GM23338 (cell line): ENCODE results near the gene IGSF6. TPM values are rescaled to one million over a fixed set of nuclear protein-coding genes. Genes with fewer than 3 reads are reported as not detected.

Source experiments
- ATAC-seq: fragments of 200-7000 bp; cut with Tn5 transposase; 3 replicates; pipeline ENCODE4 v1.9.1; 2020
- DNase-seq: peaks from one replicate; pipeline ENCODE4 v3.0.0-alpha.2; 2015; ENCODE audit warnings: low spot score
- H2AFZ ChIP-seq: fragments of 200-600 bp; sonication (generic); 2 replicates; pipeline ENCODE4 v1.8.0; 2016; ENCODE audit warnings: antibody characterized with exemption, mild to moderate bottlenecking, moderate library complexity
- H3F3A ChIP-seq: fragments of 200-600 bp; sonication (generic); replicated peaks from 2 replicates; pipeline ENCODE4 v1.8.0; 2017; ENCODE audit warnings: antibody characterized with exemption, mixed run types, low read depth
- H3K27ac ChIP-seq: fragments of 200-600 bp; sonication (generic); 2 replicates; pipeline ENCODE4 v1.6.1; 2016; ENCODE audit warnings: low read depth
- H3K27me3 ChIP-seq: fragments of 200-600 bp; sonication (generic); 2 replicates; pipeline ENCODE4 v1.8.0; 2016; ENCODE audit warnings: mild to moderate bottlenecking, mixed run types, moderate library complexity; ENCODE audit not compliant: insufficient read depth
- H3K36me3 ChIP-seq: fragments of 200-600 bp; sonication (generic); 2 replicates; pipeline ENCODE4 v1.8.0; 2016; ENCODE audit warnings: mild to moderate bottlenecking; ENCODE audit not compliant: insufficient read depth
- H3K4me1 ChIP-seq: fragments of 200-600 bp; sonication (generic); 2 replicates; pipeline ENCODE4 v1.8.0; 2016; ENCODE audit warnings: mild to moderate bottlenecking, moderate library complexity; ENCODE audit not compliant: insufficient read depth
- H3K4me2 ChIP-seq: fragments of 200-600 bp; sonication (generic); 2 replicates; pipeline ENCODE4 v1.7.1; 2017; ENCODE audit warnings: mixed run types
- H3K4me3 ChIP-seq: fragments of 200-600 bp; sonication (generic); 2 replicates; pipeline ENCODE4 v1.6.1; 2016; ENCODE audit warnings: mixed run types
- H3K79me2 ChIP-seq: fragments of 200-600 bp; sonication (generic); replicated peaks from 2 replicates; pipeline ENCODE4 v1.8.0; 2017; ENCODE audit warnings: mild to moderate bottlenecking; ENCODE audit not compliant: insufficient read depth
- H3K9me2 ChIP-seq: fragments of 200-600 bp; sonication (generic); 2 replicates; pipeline ENCODE4 v1.8.0; 2017; ENCODE audit not compliant: insufficient read depth
- H4K20me1 ChIP-seq: fragments of 200-600 bp; sonication (generic); replicated peaks from 2 replicates; pipeline ENCODE4 v1.8.0; 2017; ENCODE audit warnings: mild to moderate bottlenecking; ENCODE audit not compliant: insufficient read depth
- H3K27ac Mint-ChIP-seq: 2 replicates; pipeline ENCODE4 v1.8.0; 2020; ENCODE audit warnings: inconsistent platforms, mild to moderate bottlenecking, moderate library complexity, mixed read lengths
- H3K27me3 Mint-ChIP-seq: 3 replicates; pipeline ENCODE4 v1.8.0; 2022; ENCODE audit warnings: low read depth, mild to moderate bottlenecking, moderate library complexity, mixed read lengths, inconsistent platforms; ENCODE audit not compliant: insufficient read depth, poor library complexity
- H3K36me3 Mint-ChIP-seq: 3 replicates; pipeline ENCODE4 v1.8.0; 2021; ENCODE audit warnings: low read depth, mild to moderate bottlenecking, inconsistent platforms, moderate library complexity, mixed read lengths
- H3K4me1 Mint-ChIP-seq: 3 replicates; pipeline ENCODE4 v1.8.0; 2020; ENCODE audit warnings: mild to moderate bottlenecking, inconsistent platforms, mixed read lengths
- H3K4me3 Mint-ChIP-seq: 3 replicates; pipeline ENCODE4 v1.8.0; 2021; ENCODE audit warnings: moderate library complexity, mild to moderate bottlenecking, inconsistent platforms, mixed read lengths
- H3K9me3 Mint-ChIP-seq: 3 replicates; pipeline ENCODE4 v1.8.0; 2020; ENCODE audit warnings: moderate library complexity, mild to moderate bottlenecking, inconsistent platforms, mixed read lengths
- CREB1 ChIP-seq: fragments of 250-450 bp; sonication (Bioruptor Pico); IDR thresholded peaks from 2 replicates; pipeline ENCODE4 v1.5.0; 2020; ENCODE audit warnings: low read depth, mild to moderate bottlenecking, moderate library complexity
- CTCF ChIP-seq, 2 experiments: fragments of 200-600 bp in 1 of 2; sonication (generic) in 1 of 2; conservative IDR thresholded peaks; 2 replicates each; pipeline versions ENCODE4 v1.5.1 to v1.6.1; 2016 to 2017; ENCODE audit warnings: antibody characterized with exemption in 2 of 2, low read depth in 2 of 2, mild to moderate bottlenecking in 2 of 2, moderate library complexity in 1 of 2
- ETS1 ChIP-seq: IDR thresholded peaks from 2 replicates; pipeline ENCODE4 v1.6.1; 2016; ENCODE audit warnings: antibody characterized with exemption
- EZH2 ChIP-seq: fragments of 200-600 bp; sonication (generic); IDR thresholded peaks from one replicate; pipeline ENCODE4 v1.8.0; 2017; ENCODE audit warnings: antibody characterized with exemption, mild to moderate bottlenecking, low read depth; ENCODE audit not compliant: unreplicated experiment
- EZH2phosphoT487 ChIP-seq: fragments of 200-600 bp; sonication (generic); IDR thresholded peaks from one replicate; pipeline ENCODE4 v1.8.1; 2018; ENCODE audit warnings: antibody characterized with exemption; ENCODE audit not compliant: unreplicated experiment
- REST ChIP-seq: IDR thresholded peaks from one replicate; pipeline ENCODE4 v1.6.1; 2018; ENCODE audit warnings: antibody characterized with exemption; ENCODE audit not compliant: unreplicated experiment
- STAT1 ChIP-seq: IDR thresholded peaks from one replicate; pipeline ENCODE4 v1.6.1; 2016; ENCODE audit warnings: antibody characterized with exemption; ENCODE audit not compliant: unreplicated experiment
- ZNF114 ChIP-seq: fragments of 250-450 bp; sonication (Bioruptor Pico); IDR thresholded peaks from 2 replicates; pipeline ENCODE4 v1.5.0; 2020; ENCODE audit warnings: mild to moderate bottlenecking, moderate library complexity
- ZNF331 ChIP-seq: fragments of 250-450 bp; sonication (Bioruptor Pico); IDR thresholded peaks from 2 replicates; pipeline ENCODE4 v1.5.0; 2020; ENCODE audit warnings: low read depth, mild to moderate bottlenecking, moderate library complexity
- ZNF462 ChIP-seq: fragments of 250-450 bp; sonication (Bioruptor Pico); IDR thresholded peaks from 2 replicates; pipeline ENCODE4 v1.5.0; 2020; ENCODE audit warnings: mild to moderate bottlenecking, moderate library complexity
- polyA plus RNA-seq: library from polyadenylated mRNA; unstranded; fragments of >200 nt; fragmentation: Nextera tagmentation; extraction: Ambion mirVana; gene quantifications from 2 replicates; pipeline ENCODE4 v1.2.1, GENCODE V29; 2016
- total RNA-seq: library from RNA; depleted of rRNA; stranded (reverse); fragments of >200 nt; shearing (Covaris generic); gene quantifications from 2 replicates; pipeline ENCODE4 v1.2.3, GENCODE V29; 2014

IGSF6 gene
- total and polyA plus RNA-seq, 2 experiments from 2014 or later, result 0.19 TPM; not detected in 1

GRCh38 chr16:21598701-21599121 lies 53.7 kb downstream of the IGSF6 start (continued):
- TF ChIP-seq REST (no peak), ETS1 (no peak), ZNF331 (CRISPR knock-in tag) (no peak), ZNF114 (CRISPR knock-in tag) (no peak), STAT1 (no peak), EZH2 (no peak), EZH2phosphoT487 (no peak), CTCF (conservative IDR thresholded peaks at IDR 0.05; ENCODE audit: low read depth in 2 of 2) (no peak), CREB1 (CRISPR knock-in tag) (no peak)

- peak overlapping the region; percentile 92 for H3K4me3 Mint-ChIP-seq
- peaks cover 25% of the 10 kb centered on the region for H3K4me1 Mint-ChIP-seq
- no peak for ATAC-seq
- H4K20me1 ChIP-seq, result peaks cover 16% of the 10 kb centered on the region; the same call in 1 of the 2 replicates
- DNase-seq, result no peak
- H3K4me3 ChIP-seq, result peak overlapping the region; percentile 94
- H3K27ac Mint-ChIP-seq, result peak overlapping the region; percentile 94
- no peaks in the 10 kb centered on the region for H3F3A ChIP-seq
- no peaks in the 10 kb centered on the region for H3K36me3 Mint-ChIP-seq
- no peak overlapping the region for H3K27ac ChIP-seq
- no peaks in the 10 kb centered on the region for H3K36me3 ChIP-seq
- no peaks in the 10 kb centered on the region for H3K9me3 Mint-ChIP-seq
- peaks cover 3% of the 10 kb centered on the region for H3K27me3 Mint-ChIP-seq
- H3K79me2 ChIP-seq, result peaks cover 32% of the 10 kb centered on the region
- peaks cover 10% of the 10 kb centered on the region; the same call in 1 of the 2 replicates for H3K4me1 ChIP-seq
- H3K27me3 ChIP-seq, result no peaks in the 10 kb centered on the region
- peak overlapping the region; percentile 95 for H2AFZ ChIP-seq
- H3K9me2 ChIP-seq, result no peaks in the 10 kb centered on the region
- H3K4me2 ChIP-seq, result peak overlapping the region; percentile 87
- no peak for TF ChIP-seq EZH2
- TF ChIP-seq ZNF114 (CRISPR knock-in tag), result no peak
- no peak for TF ChIP-seq STAT1
- TF ChIP-seq EZH2phosphoT487, result no peak
- TF ChIP-seq ZNF462 (CRISPR knock-in tag), result no peak
These were observed 54.2 kb downstream of the IGSF6 start for GRCh38 chr16:21598206-21598605.
